HG02973 (cell line): Measurements from ENCODE around the gene RASA3.
"Not testable (repeated sequence)": the region's sequence is repeated elsewhere in the genome, so short reads cannot be mapped to it uniquely, and the experiment has no call there.

Source experiments
- ATAC-seq: cut with Tn5 transposase; IDR thresholded peaks from one replicate; pipeline ENCODE4 v1.9.1; 2021; ENCODE audit warnings: moderate library complexity; ENCODE audit not compliant: unreplicated experiment

Gene RASA3

DNA sequence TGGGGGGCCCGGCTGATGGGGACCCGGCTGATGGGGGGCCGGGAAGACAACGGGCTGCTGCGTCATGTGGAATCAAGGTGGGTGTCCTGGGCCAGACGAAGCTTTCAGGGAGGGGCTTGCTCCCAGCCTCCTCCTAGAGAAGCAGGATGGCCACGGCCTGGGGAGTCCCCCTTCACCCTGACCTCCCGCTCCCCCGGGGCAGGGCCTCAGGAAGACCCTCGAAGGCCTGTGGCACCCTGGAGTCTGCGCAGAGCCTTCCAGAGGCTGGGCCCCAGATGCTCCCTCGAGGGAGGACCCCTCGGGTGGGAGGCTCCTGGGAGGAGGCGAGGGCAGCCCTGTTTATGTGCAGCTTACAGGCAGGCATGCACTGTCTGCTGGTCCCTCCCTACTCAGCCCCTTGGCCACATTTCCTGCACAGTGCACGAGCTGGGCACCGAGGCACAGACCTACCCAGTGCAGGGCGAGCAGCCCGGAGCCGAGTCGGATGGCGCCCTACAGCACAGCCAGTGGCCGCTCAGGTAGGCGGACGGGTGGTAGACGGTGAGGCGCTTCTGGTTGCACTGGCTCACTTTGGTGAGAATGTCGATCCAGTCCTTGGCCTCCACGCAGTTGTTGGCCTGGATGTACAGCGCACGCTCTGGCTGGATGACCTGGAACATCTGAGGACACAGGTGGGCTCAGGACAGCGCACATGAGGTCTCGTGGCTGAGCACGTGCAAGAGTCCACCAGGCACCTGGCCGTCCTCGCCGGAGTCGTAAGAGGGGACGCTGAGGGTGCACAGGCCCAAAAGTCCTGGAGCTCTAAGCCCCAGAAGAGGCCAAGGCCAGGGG, 136.1 kb downstream of the RASA3 start:
- ATAC-seq: no peak

DNA sequence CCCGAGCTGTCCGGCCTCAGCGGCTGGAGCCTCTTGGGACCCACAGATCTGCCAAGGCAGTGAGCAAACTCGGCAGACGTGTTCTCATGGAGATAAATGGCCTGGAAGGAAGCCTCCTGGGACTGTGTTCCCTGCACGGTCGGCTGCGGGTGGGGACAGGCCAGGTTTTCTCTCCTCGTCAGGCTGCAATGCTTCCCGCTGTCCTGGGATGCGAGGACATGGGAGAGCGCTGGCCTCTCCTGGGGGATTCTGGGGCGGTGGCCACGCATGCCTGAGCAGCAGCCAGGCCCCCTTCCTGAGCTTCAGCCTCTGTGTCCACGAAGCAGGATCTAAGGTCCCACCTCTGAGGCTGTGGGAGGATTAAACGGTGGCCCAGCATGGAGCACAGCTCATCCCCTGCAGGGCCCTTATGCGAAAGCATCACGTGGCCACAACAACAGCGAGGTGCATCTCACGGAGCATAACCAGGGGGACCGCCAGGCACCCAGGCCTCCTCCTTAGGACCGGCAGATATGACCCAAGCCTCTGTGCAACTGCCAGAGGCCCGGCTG, 137.3 kb downstream of the RASA3 start:
- no peak for ATAC-seq

DNA sequence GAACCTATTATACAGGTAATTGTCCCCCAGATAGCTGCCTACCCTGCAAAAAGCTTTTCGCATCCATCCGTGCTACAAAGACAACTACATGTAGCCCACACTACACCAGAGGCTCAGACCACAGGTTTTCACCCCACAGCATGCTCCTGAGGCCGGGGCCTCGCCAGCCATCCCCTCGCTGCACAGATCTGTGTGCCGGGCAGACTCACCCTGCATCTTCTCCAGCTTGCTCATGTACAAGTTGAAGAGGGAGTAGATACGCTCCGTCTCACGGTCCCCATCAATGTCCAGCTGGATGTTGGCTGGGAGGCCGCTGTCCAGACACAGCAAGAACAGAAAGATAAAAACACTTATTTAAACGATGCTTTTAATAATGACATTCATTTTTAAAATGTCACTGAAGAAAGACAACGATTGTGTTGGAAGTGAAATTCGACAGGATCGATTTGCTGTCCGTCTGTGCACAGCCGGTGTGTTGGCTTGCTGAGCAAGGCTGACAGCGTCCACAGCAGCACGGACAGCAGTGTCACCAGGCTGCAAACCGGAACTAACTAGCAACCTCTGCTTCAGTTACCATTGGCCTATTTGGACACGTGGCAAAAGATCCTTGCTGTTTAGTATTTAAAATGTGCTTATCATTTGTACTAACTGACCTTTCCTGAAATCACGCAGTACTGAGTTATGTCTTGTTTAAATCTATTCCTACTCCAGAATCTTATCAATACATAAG, 140.0 kb downstream of the RASA3 start:
- ATAC-seq: no peak

DNA sequence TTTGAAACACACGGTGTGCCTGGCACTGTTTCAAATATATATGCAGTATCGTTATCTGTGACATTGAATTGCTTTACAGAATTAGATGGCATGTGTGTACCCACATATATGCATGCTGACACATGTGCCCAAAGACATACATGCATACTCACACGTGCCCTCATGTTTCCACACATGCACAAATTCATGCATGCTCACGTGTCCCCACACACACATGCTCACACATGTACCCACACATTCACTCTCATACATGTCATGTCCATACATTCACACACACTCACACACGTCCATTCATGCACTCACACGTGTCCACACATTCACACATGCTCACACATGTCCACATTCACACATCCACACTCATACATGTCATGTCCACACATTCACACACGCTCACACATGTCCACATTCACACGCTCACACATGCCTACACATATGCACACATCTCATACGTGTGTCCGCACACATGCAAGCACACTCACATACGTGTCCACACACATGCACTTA, 140.7 kb downstream of the RASA3 start:
- ATAC-seq: no peak

- ATAC-seq: no peak
These were observed 141.2 kb downstream of the RASA3 start for GRCh38 chr13:113991191-113991669.

- no peak for ATAC-seq
These were observed 142.0 kb downstream of the RASA3 start for GRCh38 chr13:113990321-113990837.

DNA sequence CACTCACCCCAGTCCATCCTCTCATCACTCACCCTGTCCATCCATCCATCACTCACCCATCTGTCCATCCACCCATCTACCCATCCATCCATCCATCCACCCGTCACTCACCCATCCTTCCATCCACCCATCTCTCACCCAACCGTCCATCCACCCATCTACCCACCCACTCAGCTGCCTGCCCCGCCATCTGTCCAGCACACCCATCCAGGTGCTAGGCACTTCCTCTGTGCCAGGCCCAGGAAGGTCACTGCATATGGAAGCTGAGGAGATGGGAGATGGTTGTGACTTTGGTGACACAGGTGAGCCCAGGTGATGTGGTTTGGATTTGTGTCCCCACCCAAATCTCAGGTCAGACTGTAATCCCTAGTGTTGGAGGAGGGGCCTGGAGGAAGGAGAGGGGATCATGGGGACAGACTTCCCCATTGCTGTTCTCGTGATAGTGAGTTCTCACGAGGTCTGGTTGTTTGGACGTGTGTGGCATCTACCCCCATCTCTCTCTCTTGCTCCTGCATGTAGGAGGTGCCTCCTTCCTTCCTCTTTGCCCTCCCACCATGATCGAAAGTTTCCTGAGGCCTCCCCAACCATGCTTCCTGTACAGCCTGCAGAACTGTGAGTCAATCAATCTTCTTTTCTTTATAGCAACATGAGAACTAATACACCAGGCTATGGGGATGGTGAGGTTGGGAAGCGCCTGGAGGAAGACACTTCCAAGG, 142.7 kb downstream of the RASA3 start:
- ATAC-seq: no peak

- ATAC-seq: not testable (repeated sequence)
These were observed 143.6 kb downstream of the RASA3 start for GRCh38 chr13:113988859-113989258.

GRCh38 chr13:113982296-113982661, 150.1 kb downstream of the RASA3 start:
- ATAC-seq: no peak

DNA sequence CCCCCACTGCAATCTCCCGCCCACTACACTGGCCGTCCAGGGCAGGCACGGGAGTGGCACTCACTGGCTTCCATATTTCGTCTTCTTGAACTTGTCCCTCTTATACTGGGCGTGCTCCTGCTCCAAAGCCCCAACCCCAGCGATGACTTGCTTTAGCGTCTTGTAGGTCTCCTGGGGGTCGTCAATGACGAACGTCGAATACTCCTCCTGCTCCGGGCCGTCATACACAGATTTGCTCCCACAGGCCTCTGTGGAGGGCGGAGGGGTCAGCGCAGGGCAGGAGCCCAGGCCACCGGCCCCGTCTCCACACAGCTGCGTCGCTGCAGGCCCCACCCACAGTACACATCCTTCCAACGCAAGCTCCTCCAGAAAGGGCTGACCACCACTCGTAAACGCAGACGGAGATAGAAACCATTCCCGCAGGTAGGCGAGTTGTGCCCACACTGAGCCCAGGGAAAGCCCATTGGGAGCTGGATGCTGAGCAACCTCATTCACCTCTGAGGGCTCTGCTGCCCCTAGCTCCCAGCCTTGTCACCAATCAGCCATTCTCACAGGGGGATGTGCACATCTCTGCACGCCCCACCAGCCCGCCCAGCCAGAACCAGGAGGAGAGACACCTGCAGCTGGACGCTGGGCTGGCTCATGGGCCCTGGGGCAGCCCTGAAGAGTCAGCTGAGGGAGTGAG, 150.7 kb downstream of the RASA3 start:
- no peak for ATAC-seq

GRCh38 chr13:113981194-113981605, 151.2 kb downstream of the RASA3 start:
- no peak for ATAC-seq

DNA sequence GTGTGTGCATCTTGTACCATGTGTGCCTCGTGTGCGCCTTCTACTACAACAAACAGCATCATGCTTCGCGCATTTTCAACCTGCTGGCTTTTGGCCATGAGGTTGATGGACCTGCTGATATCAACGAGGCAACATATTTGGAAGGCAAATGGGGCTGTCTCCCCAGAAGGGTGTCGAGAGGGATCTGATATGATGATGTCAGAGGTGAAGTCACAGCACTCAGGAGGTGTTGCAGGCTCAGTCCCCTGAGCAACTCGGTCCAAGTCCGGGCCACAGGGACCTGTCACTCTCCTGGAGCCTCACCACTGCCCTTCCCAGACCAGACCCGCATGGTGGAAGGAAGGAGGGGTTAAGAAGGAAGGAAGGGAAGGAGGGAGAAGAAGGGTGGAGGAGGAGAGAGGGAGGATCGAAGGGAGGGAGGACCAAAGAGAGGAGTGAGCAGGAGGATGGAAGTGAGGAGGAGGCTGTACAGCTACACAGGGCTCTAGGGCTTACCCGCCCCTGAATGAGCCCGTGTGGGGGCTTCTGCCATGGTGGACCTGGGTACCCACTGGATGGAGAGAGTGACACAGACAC, 151.8 kb downstream of the RASA3 start:
- ATAC-seq: no peak

DNA sequence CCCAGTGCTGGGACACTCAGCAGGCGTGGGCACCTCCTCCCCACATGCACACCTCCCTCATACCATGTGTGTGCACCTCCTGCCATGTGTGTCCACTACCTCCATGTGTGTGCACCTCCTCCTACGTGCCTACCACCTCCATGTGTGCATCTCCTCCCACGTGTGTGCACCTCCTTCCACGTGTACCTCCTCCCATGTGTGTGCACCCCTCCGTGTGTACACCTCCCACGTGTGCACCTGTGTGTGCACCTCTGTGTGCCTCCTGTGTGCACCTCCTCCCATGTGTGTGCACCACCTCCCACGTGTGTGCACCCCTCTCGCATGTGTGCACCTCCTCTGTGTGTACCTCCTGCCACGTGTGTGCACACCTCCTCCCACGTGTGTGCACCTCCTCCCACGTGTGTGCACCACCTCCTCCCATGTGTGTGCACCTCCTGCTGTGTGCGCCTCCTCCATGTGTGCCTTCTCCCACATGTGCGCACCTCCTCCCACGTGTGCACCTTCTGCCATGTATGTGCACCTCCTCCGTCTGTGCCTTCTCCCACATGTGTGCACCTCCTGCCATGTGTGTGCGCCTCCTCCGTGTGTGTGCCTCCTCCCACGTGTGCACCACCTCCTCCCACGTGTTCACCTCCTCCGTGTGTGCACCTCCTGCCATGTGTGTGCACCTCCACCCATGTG, 152.5 kb downstream of the RASA3 start:
- no peak for ATAC-seq

DNA sequence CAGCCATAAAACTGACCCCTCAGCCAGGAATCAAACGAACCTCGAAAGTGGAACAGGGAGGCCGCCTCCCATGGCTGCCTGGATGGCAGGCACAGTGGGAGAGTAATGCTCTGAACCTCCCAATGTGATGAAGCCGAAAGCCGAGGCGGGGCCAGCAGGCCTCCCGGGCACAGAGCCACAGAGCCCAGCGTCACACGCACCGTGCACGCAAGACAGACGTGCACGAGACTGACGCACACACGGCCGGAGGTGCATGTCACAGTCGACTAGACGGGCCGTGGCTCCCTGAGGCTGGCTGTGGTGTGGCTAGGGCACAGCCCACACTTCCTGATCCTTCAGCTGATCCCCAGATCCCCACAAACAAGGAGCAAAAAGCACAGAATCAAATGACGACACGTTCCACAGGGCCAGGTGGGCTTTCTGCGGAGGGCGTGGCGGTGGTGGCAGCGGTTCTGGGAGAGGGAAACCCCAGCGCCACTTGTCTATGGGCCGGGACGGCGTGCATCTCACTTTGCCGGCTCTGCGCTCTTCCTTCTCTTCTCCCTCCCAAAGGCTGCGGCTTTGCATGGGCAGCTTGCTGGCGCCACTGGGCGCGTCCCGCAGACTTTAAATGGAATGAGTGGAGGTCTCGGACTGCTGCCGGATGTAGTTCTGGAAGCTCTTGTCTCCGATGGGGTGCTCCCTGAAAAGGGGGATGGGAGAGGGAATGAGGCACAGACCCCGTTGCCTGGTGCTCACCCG, 153.5 kb downstream of the RASA3 start:
- no peak for ATAC-seq

DNA sequence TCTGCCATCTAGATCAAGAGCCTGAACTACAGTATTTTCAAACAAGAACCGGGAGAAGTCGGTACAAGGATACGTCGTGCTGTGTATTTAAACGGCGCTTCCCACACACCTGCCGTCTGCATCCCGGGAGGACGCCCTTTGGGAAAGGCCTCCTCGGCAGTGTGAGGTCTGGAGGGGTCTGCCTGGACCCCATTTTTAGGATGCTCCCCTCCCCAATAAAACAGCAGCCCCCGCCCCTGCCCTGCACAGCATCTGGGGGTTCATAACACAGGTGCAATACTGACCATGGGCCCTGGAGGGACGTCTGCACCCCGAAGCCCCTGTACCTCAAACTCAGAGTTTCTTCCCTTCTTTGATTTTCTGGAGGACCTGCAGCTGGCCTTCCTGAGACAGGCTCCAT, 154.4 kb downstream of the RASA3 start:
- no peak for ATAC-seq

DNA sequence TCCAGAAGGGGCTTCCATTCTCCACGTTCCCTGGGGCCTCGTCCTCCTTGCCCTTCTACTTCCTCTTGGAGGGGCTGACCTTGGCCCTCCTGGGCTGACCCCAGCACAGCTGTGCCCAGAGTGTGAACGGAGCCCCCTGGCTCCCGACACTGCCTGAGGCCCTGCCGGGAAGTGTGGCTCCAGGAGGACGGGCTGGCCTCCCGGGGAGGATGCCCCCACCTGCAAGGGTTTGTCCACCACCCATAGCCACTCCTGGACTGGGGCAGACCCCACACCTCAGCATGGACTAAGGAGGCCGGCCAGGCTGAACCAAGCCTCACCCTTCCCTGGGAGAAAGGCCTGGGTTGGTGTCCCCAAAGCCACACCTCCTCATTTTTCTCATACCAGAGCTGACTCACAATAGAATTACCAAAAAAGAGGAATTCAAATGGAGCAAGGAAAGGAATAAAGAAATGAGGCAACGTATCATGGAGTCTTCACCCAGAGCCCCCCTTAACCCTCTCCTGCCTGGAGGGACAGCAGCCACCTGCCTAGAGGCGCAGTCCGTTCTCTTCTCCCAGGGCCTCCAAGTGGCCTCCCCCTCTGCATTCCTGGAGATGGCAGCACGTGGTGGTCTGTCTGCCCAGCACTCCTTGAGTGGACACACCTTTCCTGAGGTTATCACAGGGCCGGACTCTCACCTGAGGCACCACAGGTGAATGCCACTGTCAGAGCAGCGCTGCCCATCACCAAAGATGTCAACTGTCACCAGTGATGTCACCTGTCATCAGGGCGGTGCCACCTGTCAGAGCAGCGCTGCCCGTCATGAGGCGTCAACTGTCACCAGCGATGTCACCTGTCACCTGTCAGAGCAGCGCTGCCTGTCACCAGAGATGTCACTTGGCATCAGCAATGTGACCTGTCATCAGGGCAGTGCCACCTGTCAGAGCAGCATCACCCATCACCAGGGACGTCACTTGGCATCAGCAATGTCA, 155.4 kb downstream of the RASA3 start:
- no peak for ATAC-seq

DNA sequence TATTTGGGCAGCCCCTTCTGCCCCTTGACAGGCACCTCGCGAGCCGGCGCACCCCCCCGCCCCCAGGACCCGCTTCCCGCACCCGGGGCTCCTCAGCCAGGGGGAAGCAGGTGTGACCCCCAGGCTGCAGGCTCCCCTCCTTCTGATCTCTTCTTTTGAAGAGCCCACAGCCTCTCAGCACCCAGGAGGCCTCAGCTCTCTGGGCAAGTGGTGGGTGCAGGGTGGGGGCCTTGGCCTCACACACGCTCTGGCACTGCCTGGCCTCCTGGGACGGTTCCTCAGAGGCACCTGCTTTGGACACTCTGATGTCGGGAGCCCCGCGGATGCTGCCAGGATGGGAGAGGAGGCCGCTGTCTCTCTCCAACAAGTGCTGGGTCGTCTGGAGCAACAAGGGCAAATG, 157.0 kb downstream of the RASA3 start:
- no peak for ATAC-seq
